Activated CD4-positive, alpha-beta T cell treated with anti-CD3 and anti-CD28 coated beads for 48 hours (primary cell): ENCODE results near the gene ZNF280C.

Source experiments
- DNase-seq: peaks from one replicate; pipeline ENCODE4 v3.0.0-alpha.2; 2020

Gene ZNF280C

GRCh38 chrX:130174045-130174704 lies 94.5 kb downstream of the ZNF280C start:
- no peak for DNase-seq

DNA sequence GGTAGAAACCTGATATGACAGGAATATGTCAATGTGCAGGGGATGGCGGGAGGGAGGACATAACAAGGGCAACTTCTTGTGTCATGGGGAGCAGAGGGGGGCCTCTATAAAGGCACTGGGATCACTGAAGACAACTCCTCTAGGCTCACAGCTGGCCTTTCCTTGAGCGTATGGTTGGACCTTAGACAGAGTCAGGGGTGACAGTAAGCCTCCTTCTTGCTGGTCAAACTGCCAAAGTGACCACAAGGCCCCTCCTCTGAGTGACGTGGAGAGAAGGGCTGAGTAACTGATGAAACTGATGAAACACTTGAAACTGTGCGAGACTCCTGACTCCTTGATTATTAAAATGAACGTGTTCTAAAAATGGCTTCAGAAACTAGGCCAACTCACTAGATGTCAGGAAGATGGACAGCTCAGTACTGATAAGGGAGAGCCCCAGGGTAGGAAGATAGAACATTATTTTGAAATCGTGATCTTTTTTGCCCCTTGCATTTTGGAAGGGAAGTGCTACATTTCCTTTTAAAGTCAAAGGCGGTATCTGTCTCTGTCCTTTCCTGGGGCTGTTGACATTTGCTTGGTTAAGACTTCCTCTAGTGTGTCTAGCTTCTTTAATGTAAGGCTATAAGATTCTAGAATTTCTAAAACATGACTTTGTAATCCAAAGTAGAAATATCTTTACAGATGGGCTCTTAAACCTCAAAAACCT lies 95.4 kb downstream of the ZNF280C start:
- peak; percentile 54 for DNase-seq

DNA sequence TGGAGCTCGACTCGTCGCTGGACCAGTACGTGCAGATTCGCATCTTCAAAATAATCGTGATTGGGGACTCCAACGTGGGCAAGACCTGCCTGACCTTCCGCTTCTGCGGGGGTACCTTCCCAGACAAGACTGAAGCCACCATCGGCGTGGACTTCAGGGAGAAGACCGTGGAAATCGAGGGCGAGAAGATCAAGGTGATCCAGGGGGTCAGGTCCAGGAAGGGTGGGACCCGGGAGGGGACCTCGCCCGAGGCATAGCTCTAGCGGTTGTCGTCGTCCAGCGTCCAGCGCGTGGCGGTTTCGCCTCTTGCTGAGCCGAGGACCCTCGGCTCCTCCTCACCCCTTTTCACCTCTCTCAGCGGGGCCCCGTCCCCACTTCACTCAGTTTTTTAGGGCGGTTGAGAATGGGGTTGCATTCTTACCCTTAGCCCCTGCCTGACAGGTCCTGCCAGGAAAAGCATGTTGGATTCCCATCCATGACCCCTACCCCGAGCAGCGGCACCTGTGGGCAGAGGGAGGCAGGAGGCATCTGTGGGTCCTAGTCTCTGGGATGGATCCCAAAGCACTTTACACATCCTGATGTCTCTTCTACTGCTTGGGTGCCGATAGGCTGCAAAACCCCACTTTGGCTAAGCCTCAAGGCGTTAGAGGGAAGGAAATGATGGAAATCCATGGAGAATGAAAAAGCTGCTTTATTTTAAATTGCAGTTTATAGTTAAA lies 96.4 kb downstream of the ZNF280C start:
- DNase-seq: no peak

GRCh38 chrX:130171446-130172126 lies 97.1 kb downstream of the ZNF280C start, which contains the start of gene RAB33A:
Gene RAB33A, plus strand, starts transcription at chrX:130171962. Its CDS starts 101 bp downstream, at chrX:130172063.
- peak; percentile 45 for DNase-seq

- DNase-seq: peak; percentile 78
Observed at GRCh38 chrX:130170752-130171445, 97.8 kb downstream of the ZNF280C start.

GRCh38 chrX:130167040-130167439 lies 101.7 kb downstream of the ZNF280C start:
- no peak for DNase-seq

- DNase-seq: no peak
Observed at GRCh38 chrX:130166503-130166777, 102.3 kb downstream of the ZNF280C start.

DNA sequence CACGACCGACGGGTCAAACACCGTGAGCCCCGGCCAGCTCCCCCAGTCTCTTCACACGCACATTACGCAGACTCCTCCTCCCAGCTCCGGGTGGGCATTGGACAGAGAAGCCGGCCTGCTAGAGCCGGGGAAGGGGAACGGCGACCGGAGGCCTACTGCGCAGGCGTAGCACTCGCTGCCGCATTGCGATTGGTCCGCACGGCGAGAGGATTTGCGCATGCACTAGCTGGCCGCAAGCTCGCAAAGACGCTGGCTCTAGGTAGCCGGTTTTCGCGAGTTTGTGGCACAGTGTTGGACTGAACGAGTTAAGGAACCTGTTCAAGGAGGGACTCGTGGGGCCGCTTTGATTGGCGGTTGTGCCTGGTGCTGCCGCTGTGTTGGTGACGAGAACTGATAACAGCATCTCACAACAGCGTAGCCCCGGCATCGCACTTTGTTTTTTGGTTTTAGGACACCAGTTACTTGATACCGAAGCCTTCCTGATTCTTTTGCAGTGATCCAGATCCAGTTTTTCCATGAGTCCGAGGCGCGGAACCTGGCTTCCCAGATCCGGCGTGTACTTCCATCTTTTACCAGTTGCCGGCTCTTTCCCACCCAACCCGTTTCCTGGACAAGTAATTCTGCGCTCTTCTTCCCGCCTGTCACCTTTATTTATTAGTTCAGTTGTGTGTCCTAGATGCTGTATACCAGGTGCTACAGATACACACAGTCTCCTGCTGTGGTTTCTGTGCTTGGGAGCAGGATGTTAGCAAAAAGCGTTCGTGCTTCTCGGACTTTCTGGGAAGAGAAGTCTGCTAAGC lies 102.8 kb downstream of the ZNF280C start, which contains the start of gene AIFM1:
TSS of gene AIFM1 (minus strand) at position 139 of the 800 bp plus-strand sequence. CDS start 185 bp downstream, outside the sequence.
- DNase-seq: peak; percentile 89

DNA sequence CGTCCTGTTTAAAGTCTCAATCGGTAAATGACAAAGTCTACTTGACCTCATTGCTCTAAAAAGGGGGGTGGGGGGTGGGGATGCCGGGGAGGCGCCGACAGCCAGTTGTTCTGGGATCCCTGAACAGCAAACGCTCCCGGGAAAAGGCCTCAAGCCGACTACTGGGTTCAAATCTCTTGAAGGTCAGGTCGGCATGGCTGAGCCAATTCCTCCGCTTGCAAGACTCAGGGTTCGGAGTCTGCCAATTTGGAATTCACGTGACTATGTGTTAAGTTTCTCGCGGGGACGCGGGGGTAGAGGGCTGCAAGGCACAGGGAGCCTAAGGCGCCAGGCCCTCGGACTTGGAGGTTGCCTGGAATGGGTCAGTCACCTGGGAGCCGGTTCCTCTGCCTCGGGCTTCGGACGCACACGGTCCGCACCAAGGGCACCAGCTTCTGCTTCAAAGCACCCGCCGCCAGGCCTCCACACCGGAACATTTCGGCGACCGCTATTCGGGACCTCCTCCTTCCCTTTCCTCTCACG lies 103.5 kb downstream of the ZNF280C start:
- no peak for DNase-seq

DNA sequence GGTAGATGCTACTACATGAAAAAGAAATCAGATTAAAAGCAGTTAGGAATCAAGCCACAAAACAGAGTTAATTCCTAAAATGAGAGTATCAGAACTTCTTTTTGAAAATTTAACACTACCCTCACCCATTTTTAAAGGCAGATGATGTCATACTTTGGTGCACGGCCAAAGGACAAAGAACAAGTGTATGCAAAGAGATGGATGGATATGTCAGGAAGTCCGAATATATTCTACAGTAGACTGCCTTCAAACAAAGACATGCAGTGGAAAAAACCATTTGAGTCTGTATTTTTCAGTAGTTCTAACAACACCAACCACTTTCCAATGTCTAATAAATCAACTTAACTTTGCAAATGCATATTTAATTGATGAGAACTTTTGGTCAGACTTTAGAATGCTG lies 105.3 kb downstream of the ZNF280C start:
- no peak for DNase-seq

- no peak for DNase-seq
Observed at GRCh38 chrX:130162094-130162735, 106.5 kb downstream of the ZNF280C start.

DNA sequence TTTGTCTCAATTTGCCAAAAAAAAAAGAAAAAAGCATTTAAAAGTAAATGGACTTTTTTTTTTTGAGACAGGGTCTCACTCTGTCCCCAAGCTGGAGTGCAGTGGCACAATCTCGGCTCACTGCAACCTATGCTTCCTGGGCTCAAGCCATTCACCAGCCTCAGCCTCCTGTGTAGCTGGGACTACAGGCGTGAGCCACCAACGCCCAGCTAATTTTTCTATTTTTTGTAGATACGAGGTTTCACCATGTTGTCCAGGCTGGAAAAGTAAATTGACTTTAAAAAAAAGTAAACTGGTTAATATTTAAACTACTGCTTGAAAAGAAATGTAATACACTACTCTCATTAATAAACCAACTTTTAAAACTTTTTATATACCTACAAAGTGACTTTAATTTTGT lies 108.9 kb downstream of the ZNF280C start:
- no peak for DNase-seq

DNA sequence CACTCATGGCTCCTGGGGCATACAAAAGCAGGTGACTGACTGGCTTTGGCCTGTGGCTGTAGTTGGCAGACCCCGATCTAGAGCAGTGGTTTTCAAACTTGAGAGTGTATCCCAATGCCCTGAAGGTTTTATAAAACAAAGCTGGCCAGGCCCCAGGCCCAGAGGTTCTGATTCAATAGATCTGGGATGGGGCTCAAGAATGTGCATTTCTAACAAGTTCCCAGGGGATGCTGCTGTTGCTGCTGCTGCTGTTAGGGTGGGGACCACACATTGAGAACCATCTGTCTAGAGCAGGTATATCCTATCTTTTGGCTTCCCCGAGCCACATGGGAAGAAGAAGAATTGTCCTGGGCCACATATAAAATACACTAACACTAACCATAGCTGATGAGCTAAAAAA lies 110.4 kb downstream of the ZNF280C start:
- DNase-seq: no peak

DNA sequence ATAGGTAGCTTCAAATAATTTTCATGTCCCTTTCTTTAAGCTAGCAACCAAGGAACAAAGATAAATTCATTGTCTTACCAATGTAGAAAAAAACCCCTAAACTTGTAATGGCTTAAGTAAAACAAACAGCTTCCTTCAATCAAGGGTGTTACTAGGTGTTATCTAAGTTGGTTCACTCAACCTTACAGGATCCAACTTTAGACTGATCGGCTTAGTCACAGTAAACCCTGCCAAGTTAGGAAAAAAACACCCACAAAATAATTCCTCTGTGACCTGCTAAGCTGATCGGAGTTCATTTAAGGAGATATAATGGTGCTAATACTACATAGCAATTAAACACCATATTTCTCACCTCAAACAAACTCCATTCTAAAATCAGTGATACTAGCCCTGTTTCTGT lies 113.1 kb downstream of the ZNF280C start:
- no peak for DNase-seq
